Measurements from ENCODE around the gene LYZL4.

- TF ChIP-seq TSHZ2 (CRISPR knock-in tag; IDR thresholded peaks at IDR 0.05) (no peak), PATZ1 (CRISPR knock-in tag; IDR thresholded peaks at IDR 0.05; ENCODE audit: borderline replicate concordance) (no peak), CREB5 (CRISPR knock-in tag; IDR thresholded peaks at IDR 0.05; ENCODE audit: low read depth) (no peak), POU6F1 (CRISPR knock-in tag; IDR thresholded peaks at IDR 0.05; ENCODE audit: borderline replicate concordance, low read depth) (no peak), CSRNP3 (CRISPR knock-in tag; IDR thresholded peaks at IDR 0.05) (no peak), PPARA (CRISPR knock-in tag; IDR thresholded peaks at IDR 0.05; ENCODE audit: borderline replicate concordance) (no peak), ZNF565 (CRISPR knock-in tag; conservative IDR thresholded peaks at IDR 0.05; ENCODE audit: low read depth) (no peak), ZFP3 (CRISPR knock-in tag; IDR thresholded peaks at IDR 0.05) (no peak), TOX (CRISPR knock-in tag; IDR thresholded peaks at IDR 0.05; ENCODE audit: borderline replicate concordance) (no peak), ZNF8 (CRISPR knock-in tag; IDR thresholded peaks at IDR 0.05) (no peak), RARB (CRISPR knock-in tag; IDR thresholded peaks at IDR 0.05) (no peak)
Observed at GRCh38 chr3:42406727-42407450, 3.5 kb downstream of the LYZL4 start.
